Measurements from ENCODE around the gene CNTNAP2.

DNA sequence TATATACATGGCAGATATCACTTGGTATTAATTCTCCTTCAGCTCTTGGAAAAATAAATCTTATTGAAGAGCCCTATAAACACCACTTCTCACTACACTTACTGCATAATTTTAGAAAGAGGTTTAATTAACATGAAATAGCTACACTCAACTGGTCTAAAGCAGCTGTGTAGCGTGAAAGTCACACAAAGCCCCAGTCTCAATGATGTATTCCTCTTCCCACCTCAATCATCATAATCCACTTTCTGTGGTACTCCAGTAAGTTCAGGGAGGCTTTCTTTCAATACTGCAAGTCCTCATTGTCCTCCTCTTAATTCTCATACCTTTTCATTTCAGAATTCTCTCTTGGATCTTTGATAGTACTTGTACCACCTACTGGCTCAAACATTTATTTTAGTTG, 688.0 kb downstream of the CNTNAP2 start:
- TF ChIP-seq, protein P1, sequence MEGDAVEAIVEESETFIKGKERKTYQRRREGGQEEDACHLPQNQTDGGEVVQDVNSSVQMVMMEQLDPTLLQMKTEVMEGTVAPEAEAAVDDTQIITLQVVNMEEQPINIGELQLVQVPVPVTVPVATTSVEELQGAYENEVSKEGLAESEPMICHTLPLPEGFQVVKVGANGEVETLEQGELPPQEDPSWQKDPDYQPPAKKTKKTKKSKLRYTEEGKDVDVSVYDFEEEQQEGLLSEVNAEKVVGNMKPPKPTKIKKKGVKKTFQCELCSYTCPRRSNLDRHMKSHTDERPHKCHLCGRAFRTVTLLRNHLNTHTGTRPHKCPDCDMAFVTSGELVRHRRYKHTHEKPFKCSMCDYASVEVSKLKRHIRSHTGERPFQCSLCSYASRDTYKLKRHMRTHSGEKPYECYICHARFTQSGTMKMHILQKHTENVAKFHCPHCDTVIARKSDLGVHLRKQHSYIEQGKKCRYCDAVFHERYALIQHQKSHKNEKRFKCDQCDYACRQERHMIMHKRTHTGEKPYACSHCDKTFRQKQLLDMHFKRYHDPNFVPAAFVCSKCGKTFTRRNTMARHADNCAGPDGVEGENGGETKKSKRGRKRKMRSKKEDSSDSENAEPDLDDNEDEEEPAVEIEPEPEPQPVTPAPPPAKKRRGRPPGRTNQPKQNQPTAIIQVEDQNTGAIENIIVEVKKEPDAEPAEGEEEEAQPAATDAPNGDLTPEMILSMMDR (conservative IDR thresholded peaks at IDR 0.05) = no peak
- TF ChIP-seq ZFX (IDR thresholded peaks at IDR 0.05) = no peak

Data from C4-2B (cell line).